Measurements from ENCODE around the gene VWA2.

The VWA2 gene

GRCh38 chr10:114307731-114308130 lies 68.7 kb downstream of the VWA2 start:
- Histone ChIP-seq H2AFZ (ENCODE audit: low read length) (no peak overlapping the region), H4K20me1 (ENCODE audit: insufficient read depth, low read length) (no peaks in the 10 kb centered on the region), H3K36me3 (replicated peaks; ENCODE audit: insufficient read depth, low read length) (no peaks in the 10 kb centered on the region), H3K4me2 (ENCODE audit: low read depth, low read length) (no peak overlapping the region), H3K9ac (ENCODE audit: low read length) (no peak overlapping the region), H3K9me2 (replicated peaks; ENCODE audit: insufficient read depth, low read length) (no peaks in the 10 kb centered on the region), H3K4me1 (ENCODE audit: low read length) (no peaks in the 10 kb centered on the region), H3K79me2 (ENCODE audit: low read length) (no peaks in the 10 kb centered on the region), H3F3A (ENCODE audit: insufficient read depth, low read length) (no peaks in the 10 kb centered on the region), H3K9me3 (replicated peaks; ENCODE audit: insufficient read depth, low read length) (no peaks in the 10 kb centered on the region), H3K27ac (ENCODE audit: low read length) (no peak overlapping the region), H3K4me3 (ENCODE audit: low read length) (no peak overlapping the region), H3K27me3 (replicated peaks; ENCODE audit: insufficient read depth, low read length) (no peaks in the 10 kb centered on the region)
- DNase-seq, result no peak
- TF ChIP-seq EZH2phosphoT487 (IDR thresholded peaks at IDR 0.05; ENCODE audit: low read length), result no peak
- no peak for TF ChIP-seq EZH2 (optimal IDR thresholded peaks at IDR 0.05; ENCODE audit: low read depth, low read length)
- TF ChIP-seq CTCF (IDR thresholded peaks at IDR 0.05; ENCODE audit: low read length), result no peak

GRCh38 chr10:114308531-114309363 lies 69.7 kb downstream of the VWA2 start:
- no peaks in the 10 kb centered on the region for H3K9me2 ChIP-seq (replicated peaks; ENCODE audit: insufficient read depth, low read length)
- H3F3A ChIP-seq (ENCODE audit: insufficient read depth, low read length), result no peaks in the 10 kb centered on the region
- H3K4me1 ChIP-seq (ENCODE audit: low read length), result no peaks in the 10 kb centered on the region
- DNase-seq, result no peak
- H3K9ac ChIP-seq (ENCODE audit: low read length), result no peak overlapping the region
- H3K27ac ChIP-seq (ENCODE audit: low read length), result no peak overlapping the region
- no peaks in the 10 kb centered on the region for H3K27me3 ChIP-seq (replicated peaks; ENCODE audit: insufficient read depth, low read length)
- H2AFZ ChIP-seq (ENCODE audit: low read length), result no peak overlapping the region
- H3K79me2 ChIP-seq (ENCODE audit: low read length), result no peaks in the 10 kb centered on the region
- no peak overlapping the region for H3K4me2 ChIP-seq (ENCODE audit: low read depth, low read length)
- H4K20me1 ChIP-seq (ENCODE audit: insufficient read depth, low read length), result no peaks in the 10 kb centered on the region
- no peaks in the 10 kb centered on the region for H3K36me3 ChIP-seq (replicated peaks; ENCODE audit: insufficient read depth, low read length)
- no peaks in the 10 kb centered on the region for H3K9me3 ChIP-seq (replicated peaks; ENCODE audit: insufficient read depth, low read length)
- TF ChIP-seq CTCF (IDR thresholded peaks at IDR 0.05; ENCODE audit: low read length), result no peak
- no peak for TF ChIP-seq EZH2 (optimal IDR thresholded peaks at IDR 0.05; ENCODE audit: low read depth, low read length)
- no peak for TF ChIP-seq EZH2phosphoT487 (IDR thresholded peaks at IDR 0.05; ENCODE audit: low read length)
- H3K4me3 ChIP-seq (ENCODE audit: low read length), result no peak overlapping the region

- no peak overlapping the region for H3K9ac ChIP-seq (ENCODE audit: low read length)
Measured at GRCh38 chr10:114309364-114309651, 70.3 kb downstream of the VWA2 start.

More at GRCh38 chr10:114309364-114309651, 70.3 kb downstream of the VWA2 start:
- no peak for TF ChIP-seq CTCF (IDR thresholded peaks at IDR 0.05; ENCODE audit: low read length)
- no peak for TF ChIP-seq EZH2 (optimal IDR thresholded peaks at IDR 0.05; ENCODE audit: low read depth, low read length)
- no peak for TF ChIP-seq EZH2phosphoT487 (IDR thresholded peaks at IDR 0.05; ENCODE audit: low read length)
- Histone ChIP-seq H3K79me2 (ENCODE audit: low read length) (no peaks in the 10 kb centered on the region), H3K27me3 (replicated peaks; ENCODE audit: insufficient read depth, low read length) (no peaks in the 10 kb centered on the region), H2AFZ (ENCODE audit: low read length) (no peak overlapping the region), H3K9me2 (replicated peaks; ENCODE audit: insufficient read depth, low read length) (no peaks in the 10 kb centered on the region), H4K20me1 (ENCODE audit: insufficient read depth, low read length) (no peaks in the 10 kb centered on the region), H3K36me3 (replicated peaks; ENCODE audit: insufficient read depth, low read length) (no peaks in the 10 kb centered on the region), H3K4me1 (ENCODE audit: low read length) (no peaks in the 10 kb centered on the region), H3K9me3 (replicated peaks; ENCODE audit: insufficient read depth, low read length) (no peaks in the 10 kb centered on the region), H3F3A (ENCODE audit: insufficient read depth, low read length) (no peaks in the 10 kb centered on the region), H3K4me2 (ENCODE audit: low read depth, low read length) (no peak overlapping the region), H3K27ac (ENCODE audit: low read length) (no peak overlapping the region), H3K4me3 (ENCODE audit: low read length) (no peak overlapping the region)
- DNase-seq, result no peak

Measured in MM.1S (cell line).